ENCODE measurements around the gene PPP1R16B.

DNA sequence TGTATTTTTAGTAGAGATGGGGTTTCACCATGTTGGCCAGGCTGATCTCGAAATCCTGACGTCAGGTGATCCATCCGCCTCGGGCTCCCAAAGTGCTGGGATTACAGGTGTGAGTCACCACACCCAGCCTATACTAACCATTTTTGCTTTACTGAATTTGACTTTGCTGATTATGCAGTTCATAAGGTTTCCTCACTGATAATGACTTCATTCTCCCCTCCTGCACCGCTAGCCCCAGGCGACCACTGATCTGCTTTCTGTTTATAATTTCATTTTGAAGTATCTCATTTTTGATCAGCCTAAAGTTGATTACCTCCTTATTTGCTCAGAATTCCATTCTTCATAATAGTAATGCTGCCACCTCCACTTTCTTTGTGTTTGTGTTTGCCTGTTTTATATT lies 72.0 kb downstream of the PPP1R16B start:
- no peak for TF ChIP-seq EZH2phosphoT487 (IDR thresholded peaks at IDR 0.05; ENCODE audit: low read depth)
- TF ChIP-seq, protein P1, sequence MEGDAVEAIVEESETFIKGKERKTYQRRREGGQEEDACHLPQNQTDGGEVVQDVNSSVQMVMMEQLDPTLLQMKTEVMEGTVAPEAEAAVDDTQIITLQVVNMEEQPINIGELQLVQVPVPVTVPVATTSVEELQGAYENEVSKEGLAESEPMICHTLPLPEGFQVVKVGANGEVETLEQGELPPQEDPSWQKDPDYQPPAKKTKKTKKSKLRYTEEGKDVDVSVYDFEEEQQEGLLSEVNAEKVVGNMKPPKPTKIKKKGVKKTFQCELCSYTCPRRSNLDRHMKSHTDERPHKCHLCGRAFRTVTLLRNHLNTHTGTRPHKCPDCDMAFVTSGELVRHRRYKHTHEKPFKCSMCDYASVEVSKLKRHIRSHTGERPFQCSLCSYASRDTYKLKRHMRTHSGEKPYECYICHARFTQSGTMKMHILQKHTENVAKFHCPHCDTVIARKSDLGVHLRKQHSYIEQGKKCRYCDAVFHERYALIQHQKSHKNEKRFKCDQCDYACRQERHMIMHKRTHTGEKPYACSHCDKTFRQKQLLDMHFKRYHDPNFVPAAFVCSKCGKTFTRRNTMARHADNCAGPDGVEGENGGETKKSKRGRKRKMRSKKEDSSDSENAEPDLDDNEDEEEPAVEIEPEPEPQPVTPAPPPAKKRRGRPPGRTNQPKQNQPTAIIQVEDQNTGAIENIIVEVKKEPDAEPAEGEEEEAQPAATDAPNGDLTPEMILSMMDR (IDR thresholded peaks at IDR 0.05; ENCODE audit: low read depth, low read length) = no peak
